GM11168 (cell line): ENCODE measurements around the gene CRYAB.

ENCODE experiments used
- in situ Hi-C: fragments of 300-500 bp; cut with MboI; formaldehyde crosslinking; loops from one replicate; pipeline ENCODE4 v1.12.0; 2022; ENCODE audit warnings: low sequenced_read_pairs; ENCODE audit not compliant: unreplicated experiment

Gene CRYAB

GRCh38 chr11:111911563-111912401 is at the start of gene CRYAB:
CRYAB (minus strand) TSS chr11:111911770; CDS start chr11:111911724, 46 bp downstream.
- in situ Hi-C loops: no loop called here

DNA sequence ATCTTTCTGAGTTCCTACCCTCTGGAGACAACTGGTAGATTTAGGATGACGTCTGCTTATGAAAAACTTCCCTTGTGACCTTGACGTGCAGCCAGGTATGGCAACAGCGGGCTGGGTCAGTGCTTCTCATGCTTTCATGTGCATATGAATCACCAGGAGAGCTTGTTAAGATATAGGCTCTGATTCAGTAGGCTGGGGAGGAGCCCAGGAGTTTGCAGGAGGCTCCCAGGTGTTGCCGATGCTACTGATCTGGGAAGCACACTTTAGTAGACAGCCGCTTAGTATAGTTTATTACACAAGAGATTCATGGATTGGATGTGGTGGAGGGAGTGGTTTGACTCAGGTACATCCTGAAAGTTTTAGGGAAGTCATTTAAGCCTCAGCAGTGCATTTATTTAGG is 49.3 kb upstream of the CRYAB start:
- in situ Hi-C loops: no loop called here

- in situ Hi-C loops: no loop called here
Measured at GRCh38 chr11:111957663-111958444, 46.3 kb upstream of the CRYAB start.

DNA sequence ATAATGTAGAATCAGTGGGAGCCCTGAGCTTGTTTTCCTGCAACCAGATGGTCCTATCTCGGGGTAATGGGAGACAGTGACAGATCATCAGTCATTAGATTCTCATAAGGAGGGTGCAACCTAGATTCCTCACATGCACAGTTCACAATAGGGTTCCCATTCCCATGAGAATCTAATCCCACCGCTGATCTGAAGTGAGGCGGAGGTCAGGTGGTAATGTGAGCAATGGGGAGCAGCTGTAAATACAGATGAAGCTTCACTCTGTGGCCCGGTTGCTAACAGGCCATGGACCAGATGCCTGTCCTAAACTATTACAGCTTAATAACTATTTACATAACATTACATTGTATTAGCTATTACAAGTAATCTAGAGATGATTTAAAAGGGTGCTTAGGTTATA is 42.6 kb upstream of the CRYAB start:
- in situ Hi-C loops: no loop called here

GRCh38 chr11:111951565-111951964 is 40.0 kb upstream of the CRYAB start:
- in situ Hi-C loops: no loop called here

GRCh38 chr11:111949519-111950426 is 38.2 kb upstream of the CRYAB start:
- in situ Hi-C loops: no loop called here

DNA sequence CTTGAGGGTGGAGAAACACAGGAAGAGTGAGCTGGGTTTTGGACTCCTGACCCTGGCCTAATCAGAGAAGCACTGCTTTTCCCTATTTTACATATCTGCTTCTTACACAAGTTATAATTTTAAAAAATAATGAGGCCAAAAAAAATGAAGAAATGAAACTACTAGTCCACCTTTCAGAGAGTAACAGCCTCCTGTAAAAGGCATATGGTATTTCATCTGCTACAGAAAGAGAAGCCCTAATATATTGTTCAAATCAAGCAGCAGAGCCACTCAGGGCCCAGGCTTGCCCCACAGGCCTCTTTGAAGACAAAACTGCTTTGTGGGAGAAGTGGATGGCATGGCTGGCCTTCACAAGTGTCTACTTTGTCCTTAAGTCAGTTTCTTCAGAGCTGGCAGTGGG is 35.6 kb upstream of the CRYAB start:
- in situ Hi-C loops: no loop called here

GRCh38 chr11:111946499-111946898 is 34.9 kb upstream of the CRYAB start:
- in situ Hi-C loops: no loop called here

DNA sequence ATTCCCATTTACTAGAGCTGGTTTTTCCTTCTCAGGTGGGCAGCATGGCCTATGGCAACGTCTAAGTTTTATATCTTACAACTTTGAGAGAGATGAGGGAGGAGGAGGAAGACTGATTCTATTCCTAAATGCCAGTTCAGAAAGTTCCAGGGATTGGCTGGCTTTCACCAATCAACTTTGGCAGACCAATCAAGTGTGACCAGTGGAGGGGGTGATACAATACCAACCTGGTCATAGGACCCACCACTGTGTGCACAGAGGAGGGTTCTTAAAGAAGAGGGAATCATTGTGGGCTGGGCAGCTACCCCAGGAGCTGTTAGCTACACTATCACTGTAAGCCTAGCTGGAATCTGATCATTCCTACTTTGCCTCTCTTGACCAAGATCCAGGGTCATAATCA is 33.6 kb upstream of the CRYAB start:
- in situ Hi-C loops: no loop called here

DNA sequence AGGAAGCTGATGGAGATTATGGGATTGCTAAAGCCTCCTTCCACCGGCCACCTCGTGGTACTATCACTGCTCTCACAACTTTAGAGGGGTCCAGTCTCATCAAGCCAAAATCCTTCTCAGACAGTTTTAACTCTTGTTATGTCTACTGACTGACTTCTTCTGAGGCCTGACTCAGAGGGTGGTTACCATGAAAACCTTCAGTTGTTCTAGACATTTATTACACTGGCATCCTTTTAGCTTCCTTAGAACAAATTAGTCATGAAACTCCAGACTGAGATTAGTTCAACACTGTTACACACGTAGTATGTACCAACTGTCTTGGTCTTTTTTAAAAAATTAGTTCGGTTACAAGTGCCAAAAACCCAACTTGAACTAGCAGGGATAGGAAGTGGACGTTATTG is 33.1 kb upstream of the CRYAB start:
- in situ Hi-C loops: no loop called here

DNA sequence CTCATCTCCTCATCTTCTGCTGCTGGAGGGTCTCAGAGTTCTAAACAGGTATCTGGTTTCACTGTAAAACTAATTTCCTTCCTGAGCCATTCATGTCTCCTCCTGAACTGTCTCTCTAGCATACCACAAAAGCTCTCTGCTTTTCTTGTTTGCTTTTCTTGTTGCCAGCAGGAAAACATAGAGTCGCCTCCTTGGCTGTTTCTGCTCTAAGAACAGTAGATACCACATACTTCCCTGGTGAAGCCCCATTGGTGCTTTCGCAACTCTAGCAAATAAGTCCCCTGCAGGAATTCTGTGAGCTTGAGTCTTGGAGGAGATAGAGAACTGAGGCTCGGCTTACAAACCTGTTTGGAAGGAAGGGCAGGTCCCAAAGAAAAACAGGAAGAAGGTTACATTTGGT is 32.6 kb upstream of the CRYAB start:
- in situ Hi-C loops: no loop called here

DNA sequence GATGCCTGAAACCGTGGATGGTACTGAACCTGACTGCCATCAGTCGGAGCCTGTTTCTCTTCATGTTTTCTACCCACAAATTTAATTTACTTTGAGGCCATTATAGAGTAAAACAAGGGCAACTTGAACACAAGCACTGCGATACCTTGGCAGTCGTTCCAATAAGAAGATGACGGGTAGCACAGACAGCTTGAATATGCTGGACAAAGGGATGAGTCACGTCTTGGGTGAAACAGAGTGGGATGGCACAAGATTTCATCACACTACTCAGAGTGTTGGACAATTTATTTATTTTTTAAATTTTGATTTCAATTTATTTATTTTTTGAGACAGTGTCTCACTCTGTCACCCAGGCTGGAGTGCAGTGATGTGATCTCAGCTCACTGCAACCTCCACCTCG is 31.3 kb upstream of the CRYAB start:
- in situ Hi-C loops: no loop called here

DNA sequence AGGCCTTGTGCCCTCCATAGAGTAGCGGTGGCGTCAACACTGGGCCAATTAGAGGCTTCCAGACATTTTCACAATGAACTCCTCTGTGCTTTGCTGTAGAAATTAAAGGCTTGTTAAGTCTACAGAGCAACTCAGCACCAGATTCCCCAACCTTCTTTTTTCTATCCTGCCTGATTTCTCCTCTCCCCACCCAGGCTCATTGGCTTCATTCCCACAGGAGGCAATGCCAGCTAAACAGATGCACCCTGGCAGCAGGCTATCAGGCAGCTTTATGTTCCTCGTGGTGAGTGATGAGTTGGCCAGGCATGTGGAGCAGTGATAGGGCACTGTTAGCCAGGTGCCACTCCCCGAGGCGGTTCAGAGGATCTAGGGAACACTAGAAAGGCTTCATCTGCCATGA is 30.4 kb upstream of the CRYAB start:
- in situ Hi-C loops: no loop called here

DNA sequence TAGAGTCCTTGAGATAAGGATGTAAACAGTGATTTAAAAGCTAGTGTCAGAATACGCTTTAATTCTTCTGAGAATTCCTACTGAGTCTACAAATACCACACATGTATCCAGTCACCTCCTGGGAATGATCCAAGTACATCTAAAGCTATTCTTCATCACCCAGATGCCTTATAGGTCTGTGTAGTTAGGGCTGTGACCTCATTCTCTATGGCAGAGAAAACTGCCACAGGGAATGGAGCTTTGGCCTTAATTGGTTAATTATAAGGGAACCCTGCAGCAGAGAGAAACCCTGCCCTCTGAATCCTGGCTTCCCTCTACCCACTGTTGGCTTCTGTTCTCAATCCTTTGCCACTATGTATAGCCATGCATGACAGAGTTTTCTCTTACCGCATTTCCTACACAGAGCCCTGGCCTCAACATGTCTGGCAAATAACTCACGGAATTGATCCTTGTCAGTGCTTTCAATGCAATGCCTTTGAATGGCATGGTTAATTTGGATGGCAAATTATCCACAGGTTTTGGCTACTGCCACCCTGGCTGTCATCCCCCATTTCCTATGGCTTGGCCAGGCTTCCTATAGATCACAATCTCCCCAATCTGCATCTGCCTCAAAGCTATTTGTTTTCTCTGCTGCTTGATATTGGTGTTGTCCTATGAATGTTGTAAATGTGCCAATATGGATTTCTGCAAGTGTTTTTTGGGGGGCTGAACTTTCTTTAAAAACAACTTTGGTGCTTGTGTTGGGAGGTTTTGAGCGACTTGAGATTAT is 28.4 kb upstream of the CRYAB start:
- in situ Hi-C loops: loop anchor here (10.0 kb wide), 1 partner anchor 45 kb away; no protein-coding TSS in a partner anchor

DNA sequence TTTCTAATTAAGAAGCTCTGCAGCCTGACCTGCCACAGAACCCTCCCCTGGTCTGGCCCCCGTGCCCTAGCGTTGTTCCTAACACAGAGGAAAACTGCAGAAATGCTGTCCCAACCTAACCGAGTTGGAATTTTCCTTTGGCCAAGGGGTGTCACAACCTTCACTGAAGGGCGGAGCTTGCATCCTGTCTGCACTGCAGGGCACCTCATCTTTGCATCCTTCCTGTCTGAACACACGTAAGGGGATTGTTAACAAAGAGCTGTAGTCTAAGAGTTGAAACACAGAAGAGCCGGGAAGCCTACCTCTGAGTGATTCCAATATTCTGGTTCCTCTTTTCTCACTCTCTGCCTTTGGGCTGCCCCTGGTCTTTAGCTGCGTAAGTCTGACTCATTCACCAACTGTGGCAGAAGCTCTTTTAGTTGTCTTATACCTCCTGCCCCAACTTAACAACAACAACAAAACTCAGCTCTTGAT is 27.2 kb upstream of the CRYAB start:
- in situ Hi-C loops: loop anchor here (10.0 kb wide), 1 partner anchor 46 kb away; no protein-coding TSS in a partner anchor

DNA sequence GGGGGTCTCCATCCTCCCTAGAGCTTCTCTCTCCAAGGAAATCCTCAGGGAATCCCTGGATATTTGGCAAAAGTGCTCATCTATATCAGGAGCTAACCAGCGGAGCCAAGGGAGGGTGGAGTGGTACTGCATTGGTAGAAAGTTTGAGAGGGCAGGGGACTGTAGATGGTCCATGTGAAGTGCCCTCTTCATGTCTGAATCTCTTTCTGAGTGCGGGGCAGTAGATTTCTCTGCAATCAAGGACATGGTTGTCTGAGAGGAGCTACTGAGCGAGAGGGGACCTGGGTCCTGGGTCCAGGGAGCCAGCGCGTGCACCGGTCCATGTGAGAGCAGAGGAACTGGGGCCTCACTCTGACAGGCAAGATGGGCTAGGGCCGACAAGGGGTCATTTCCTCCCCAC is 26.3 kb upstream of the CRYAB start:
- in situ Hi-C loops: loop anchor here (10.0 kb wide), 1 partner anchor 47 kb away; no protein-coding TSS in a partner anchor

- in situ Hi-C loops: loop anchor here (10.0 kb wide), 1 partner anchor 47 kb away; no protein-coding TSS in a partner anchor
Measured at GRCh38 chr11:111937461-111937769, 25.8 kb upstream of the CRYAB start.

DNA sequence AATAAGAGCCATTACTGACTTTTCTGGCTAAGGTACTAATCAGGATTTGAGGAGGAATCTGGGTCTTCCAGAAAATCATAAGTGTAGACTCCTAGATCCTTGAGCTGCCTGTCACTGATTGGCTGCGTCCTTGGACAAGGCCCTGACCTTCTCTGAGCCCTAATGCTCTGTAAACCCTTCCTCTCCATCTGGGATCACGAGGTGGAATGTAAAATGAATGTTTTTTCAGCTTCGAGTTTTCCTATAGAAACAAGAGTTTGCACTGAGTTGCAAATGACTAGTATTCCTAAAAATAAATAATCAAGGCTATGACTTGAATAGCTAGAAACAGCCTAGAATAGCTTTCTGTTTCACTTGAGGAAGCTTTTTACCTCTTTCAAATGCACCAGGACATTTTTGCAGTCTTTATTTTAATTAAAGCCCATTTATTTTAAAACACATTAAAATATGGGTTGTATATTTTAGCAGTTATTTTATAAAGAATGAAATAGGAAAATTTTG is 24.5 kb upstream of the CRYAB start:
- in situ Hi-C loops: loop anchor here (10.0 kb wide), 1 partner anchor 49 kb away; no protein-coding TSS in a partner anchor
